WTC11 (cell line): Measurements from ENCODE around the gene CCDC157. TPM values are rescaled to one million over a fixed set of nuclear protein-coding genes. Genes with fewer than 3 reads are reported as not detected.
A peak's percentile ranks its signal among the peaks of the same experiment; 100 is the strongest.

Experiments
- ATAC-seq: fragments of 200-7000 bp; cut with Tn5 transposase; 2 replicates; pipeline ENCODE4 v1.10.0; 2021; ENCODE audit warnings: mild to moderate bottlenecking, moderate library complexity
- CTCF ChIA-PET: fragments of 300-600 bp; sonication (Branson Sonifier 250); formaldehyde crosslinking; loops from one replicate; lab custom pipeline; 2021; ENCODE audit warnings: antibody characterized with exemption; lab: Charles Lee
- POLR2A ChIA-PET: fragments of 350-600 bp; sonication (Branson Sonifier 250); formaldehyde crosslinking; loops from one replicate; lab custom pipeline; 2021; ENCODE audit warnings: antibody characterized with exemption; lab: Charles Lee
- DNase-seq: peaks from one replicate; pipeline ENCODE4 v3.0.0; 2021; ENCODE audit warnings: low spot score
- H3K27ac Mint-ChIP-seq: 2 replicates; pipeline ENCODE4 v1.8.0; 2021; ENCODE audit warnings: mixed read lengths
- H3K27me3 Mint-ChIP-seq: 2 replicates; pipeline ENCODE4 v1.8.0; 2021; ENCODE audit warnings: low read depth, mild to moderate bottlenecking, moderate library complexity, mixed read lengths
- H3K36me3 Mint-ChIP-seq: 2 replicates; pipeline ENCODE4 v1.8.0; 2021; ENCODE audit warnings: mixed read lengths
- H3K4me1 Mint-ChIP-seq: 2 replicates; pipeline ENCODE4 v1.8.0; 2022; ENCODE audit warnings: mixed read lengths
- H3K4me3 Mint-ChIP-seq: 2 replicates; pipeline ENCODE4 v1.8.0; 2021; ENCODE audit warnings: mild to moderate bottlenecking, moderate library complexity, mixed read lengths
- H3K9me3 Mint-ChIP-seq: 2 replicates; pipeline ENCODE4 v1.8.0; 2021; ENCODE audit warnings: mixed read lengths
- AFF4 ChIP-seq: sonication (generic); formaldehyde crosslinking; IDR thresholded peaks from 2 replicates; pipeline ENCODE4 v1.8.1; 2023; ENCODE audit warnings: mild to moderate bottlenecking, missing genetic modification reagents, borderline replicate concordance
- ATF6 ChIP-seq: sonication (generic); formaldehyde crosslinking; IDR thresholded peaks from 2 replicates; pipeline ENCODE4 v1.8.1; 2023; ENCODE audit warnings: mild to moderate bottlenecking, missing genetic modification reagents
- CREB1 ChIP-seq: sonication (generic); formaldehyde crosslinking; IDR thresholded peaks from 2 replicates; pipeline ENCODE4 v1.8.0; 2023; ENCODE audit warnings: mild to moderate bottlenecking, missing genetic modification reagents
- CTCF ChIP-seq: fragments of 200-600 bp; IDR thresholded peaks from 2 replicates; pipeline ENCODE4 v1.8.0; 2022; ENCODE audit warnings: antibody characterized with exemption
- E2F4 ChIP-seq: sonication (generic); formaldehyde crosslinking; IDR thresholded peaks from 2 replicates; pipeline ENCODE4 v1.8.1; 2022; ENCODE audit warnings: low read depth, mild to moderate bottlenecking, moderate library complexity, missing genetic modification reagents, borderline replicate concordance
- FOXP4 ChIP-seq: sonication (generic); formaldehyde crosslinking; IDR thresholded peaks from 2 replicates; pipeline ENCODE4 v1.8.0; 2022; ENCODE audit warnings: mild to moderate bottlenecking, missing genetic modification reagents
- HMGA2 ChIP-seq: fragments of 250-450 bp; sonication (Bioruptor Pico); IDR thresholded peaks from 2 replicates; pipeline ENCODE4 v1.4.0; 2021; ENCODE audit warnings: mild to moderate bottlenecking, moderate library complexity
- NR2C2 ChIP-seq: sonication (generic); formaldehyde crosslinking; IDR thresholded peaks from 2 replicates; pipeline ENCODE4 v1.8.0; 2022; ENCODE audit warnings: mild to moderate bottlenecking, missing genetic modification reagents
- SMAD3 ChIP-seq: sonication (generic); formaldehyde crosslinking; IDR thresholded peaks from 2 replicates; pipeline ENCODE4 v1.8.0; 2022; ENCODE audit warnings: missing genetic modification reagents, mild to moderate bottlenecking, borderline replicate concordance
- SOX15 ChIP-seq: fragments of 250-450 bp; sonication (Bioruptor Pico); IDR thresholded peaks from 2 replicates; pipeline ENCODE4 v1.9.0; 2021; ENCODE audit warnings: mild to moderate bottlenecking
- TP53 ChIP-seq: sonication (generic); formaldehyde crosslinking; IDR thresholded peaks from 2 replicates; pipeline ENCODE4 v1.8.1; 2023; ENCODE audit warnings: mild to moderate bottlenecking, missing genetic modification reagents
- ZNF425 ChIP-seq: fragments of 250-450 bp; sonication (Bioruptor Pico); conservative IDR thresholded peaks from 2 replicates; pipeline ENCODE4 v1.9.0; 2021; ENCODE audit warnings: mild to moderate bottlenecking
- ZNF671 ChIP-seq: fragments of 250-450 bp; sonication (Bioruptor Pico); IDR thresholded peaks from 2 replicates; pipeline ENCODE4 v1.8.0; 2021; ENCODE audit warnings: mild to moderate bottlenecking
- total RNA-seq: library from RNA; stranded (reverse); gene quantifications from 3 replicates; pipeline ENCODE4 v1.2.3, GENCODE V29; 2021
- TF ChIP-seq, protein P1 (sequence below): sonication (generic); formaldehyde crosslinking; IDR thresholded peaks from 2 replicates; pipeline ENCODE4 v1.8.1; 2022; ENCODE audit warnings: mild to moderate bottlenecking, moderate library complexity, missing genetic modification reagents
- TF ChIP-seq, protein P2 (sequence below): sonication (generic); formaldehyde crosslinking; IDR thresholded peaks from 2 replicates; pipeline ENCODE4 v1.8.0; 2022; ENCODE audit warnings: mild to moderate bottlenecking, missing genetic modification reagents

Gene CCDC157
- total RNA-seq, 1 experiment from 2014 or later, result 6.5 TPM

DNA sequence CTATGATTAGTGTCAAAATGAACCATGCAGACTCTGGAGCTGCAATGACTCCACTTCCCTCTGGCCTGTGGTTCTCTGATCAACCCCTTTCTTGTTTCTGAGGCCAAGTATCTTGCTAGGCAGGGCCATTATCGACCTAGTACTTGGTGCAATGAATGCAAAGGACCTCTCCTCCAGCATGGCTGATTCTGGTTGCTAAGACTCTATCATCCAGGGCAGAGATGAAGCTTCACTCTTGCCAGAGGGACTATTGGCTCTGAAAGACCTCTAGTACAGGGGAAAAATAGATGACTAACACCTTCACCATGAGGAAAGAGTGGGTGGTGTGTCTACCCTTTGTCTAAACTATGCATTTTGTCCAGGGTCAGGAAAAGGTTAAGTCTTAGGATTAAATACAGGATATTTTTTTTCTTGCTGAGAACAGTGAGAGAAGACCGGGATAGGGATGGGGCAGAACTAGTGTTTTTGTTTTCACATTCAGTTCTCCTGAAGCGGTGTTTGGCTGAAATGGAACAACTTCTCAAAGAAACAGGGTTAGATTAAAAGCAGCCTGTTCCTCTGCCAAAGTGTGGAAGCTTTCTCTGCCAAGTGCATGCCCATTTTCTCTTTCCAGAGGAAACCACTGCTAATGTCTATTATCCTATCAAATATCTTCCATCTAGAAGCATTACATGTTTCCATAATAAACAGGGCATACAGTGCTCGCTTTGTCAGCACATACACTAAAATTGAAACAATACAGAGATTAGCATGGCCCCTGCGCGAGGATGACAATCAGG, 63.7 kb downstream of the CCDC157 start (continued):
- TF ChIP-seq, protein P1, sequence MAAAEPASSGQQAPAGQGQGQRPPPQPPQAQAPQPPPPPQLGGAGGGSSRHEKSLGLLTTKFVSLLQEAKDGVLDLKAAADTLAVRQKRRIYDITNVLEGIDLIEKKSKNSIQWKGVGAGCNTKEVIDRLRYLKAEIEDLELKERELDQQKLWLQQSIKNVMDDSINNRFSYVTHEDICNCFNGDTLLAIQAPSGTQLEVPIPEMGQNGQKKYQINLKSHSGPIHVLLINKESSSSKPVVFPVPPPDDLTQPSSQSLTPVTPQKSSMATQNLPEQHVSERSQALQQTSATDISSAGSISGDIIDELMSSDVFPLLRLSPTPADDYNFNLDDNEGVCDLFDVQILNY (CRISPR knock-in tag), result no peak

DNA sequence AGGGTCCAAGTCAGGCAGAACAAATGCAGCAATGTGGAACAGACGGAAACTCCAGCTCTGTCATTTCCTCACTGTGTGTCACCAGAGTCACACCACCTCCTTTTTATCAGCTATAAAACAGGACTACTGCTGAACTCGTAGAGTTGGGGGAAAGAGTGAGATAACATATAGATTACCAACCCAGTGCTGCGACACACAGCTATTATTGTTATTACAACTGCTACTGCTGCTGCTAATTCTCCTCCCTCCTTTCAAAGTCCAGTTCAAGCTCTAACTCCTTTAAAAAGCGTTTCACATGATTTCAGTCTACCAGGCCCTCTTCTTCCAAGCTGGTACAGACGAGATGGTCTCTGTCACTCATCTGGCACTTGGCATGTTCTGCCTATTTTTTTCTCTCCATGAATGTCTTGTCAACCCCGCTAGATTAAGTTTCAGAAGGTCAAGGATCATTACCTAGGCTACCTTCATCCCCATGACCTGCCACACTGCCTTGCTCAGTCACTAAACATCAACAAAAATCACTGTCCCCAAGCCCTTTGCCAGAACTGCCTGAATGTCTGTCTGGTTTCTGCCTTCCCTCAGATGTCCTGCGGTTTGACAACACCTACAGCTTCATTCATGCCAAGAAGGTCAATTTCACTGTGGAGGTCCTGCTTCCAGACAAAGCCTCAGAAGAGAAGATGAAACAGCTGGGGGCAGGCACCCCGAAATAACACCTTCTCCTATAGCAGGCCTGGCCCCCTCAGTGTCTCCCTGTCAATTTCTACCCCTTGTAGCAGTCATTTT, 65.1 kb downstream of the CCDC157 start:
- no peak for ATAC-seq
- no peaks in the 10 kb centered on the region; the same call in 1 of the 2 replicates for H3K27me3 Mint-ChIP-seq
- no peaks in the 10 kb centered on the region for H3K9me3 Mint-ChIP-seq
- ChIA-PET CTCF (interaction anchor here (1.4 to 6.3 kb wide), 4 partner anchors 25 to 134 kb away, joined by 3 to 149 read pairs (median 36); partner anchors contain the start of genes RNF215, SEC14L2 and TBC1D10A), POLR2A (interaction anchor here (0.8 to 1.3 kb wide), 2 partner anchors 9 to 11 kb away, joined by 3 to 4 read pairs; no protein-coding TSS in a partner anchor)
- H3K4me1 Mint-ChIP-seq, result peaks cover 30% of the 10 kb centered on the region
- H3K27ac Mint-ChIP-seq, result peak overlapping the region; percentile 87
- H3K36me3 Mint-ChIP-seq, result peaks cover 33% of the 10 kb centered on the region
- DNase-seq, result no peak
- H3K4me3 Mint-ChIP-seq, result peak overlapping the region; percentile 83
- no peak for TF ChIP-seq ZNF671 (CRISPR knock-in tag)
- no peak for TF ChIP-seq ZNF425
- TF ChIP-seq CTCF, result no peak
- TF ChIP-seq NR2C2 (CRISPR knock-in tag), result no peak
- no peak for TF ChIP-seq ATF6 (CRISPR knock-in tag)
- TF ChIP-seq AFF4 (CRISPR knock-in tag), result no peak
- TF ChIP-seq SMAD3 (CRISPR knock-in tag), result no peak
- no peak for TF ChIP-seq SOX15
- TF ChIP-seq FOXP4, result no peak
- no peak for TF ChIP-seq TP53 (CRISPR knock-in tag)
- TF ChIP-seq CREB1, result no peak
- no peak for TF ChIP-seq E2F4 (CRISPR knock-in tag)
- TF ChIP-seq, protein P2, sequence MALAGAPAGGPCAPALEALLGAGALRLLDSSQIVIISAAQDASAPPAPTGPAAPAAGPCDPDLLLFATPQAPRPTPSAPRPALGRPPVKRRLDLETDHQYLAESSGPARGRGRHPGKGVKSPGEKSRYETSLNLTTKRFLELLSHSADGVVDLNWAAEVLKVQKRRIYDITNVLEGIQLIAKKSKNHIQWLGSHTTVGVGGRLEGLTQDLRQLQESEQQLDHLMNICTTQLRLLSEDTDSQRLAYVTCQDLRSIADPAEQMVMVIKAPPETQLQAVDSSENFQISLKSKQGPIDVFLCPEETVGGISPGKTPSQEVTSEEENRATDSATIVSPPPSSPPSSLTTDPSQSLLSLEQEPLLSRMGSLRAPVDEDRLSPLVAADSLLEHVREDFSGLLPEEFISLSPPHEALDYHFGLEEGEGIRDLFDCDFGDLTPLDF (CRISPR knock-in tag), result no peak
- no peak for TF ChIP-seq HMGA2 (CRISPR knock-in tag)
